Pancreas (tissue), 10 donors: ENCODE results near the gene PYGO2. TPM values are rescaled to one million over a fixed set of nuclear protein-coding genes. Genes with fewer than 3 reads are reported as not detected.
A peak's percentile ranks its signal among the peaks of the same experiment; 100 is the strongest.

Source experiments
- ATAC-seq, 4 donors: fragments of 200-7000 bp; cut with Tn5 transposase; one replicate each; pipeline versions ENCODE4 v1.8.0 to v1.9.1; 2020; ENCODE audit warnings: mild to moderate bottlenecking in 4 of 4, moderate library complexity in 4 of 4
- DNase-seq, 6 donors: peaks; one replicate each; pipeline ENCODE4 v3.0.0-alpha.2; 2020
- FAIRE-seq: peaks from 2 replicates; lab custom pipeline; 2012; peaks lifted over from hg19 to GRCh38; lab: Jason Lieb, UNC
- H3K27ac ChIP-seq, 4 donors: fragments of 200-600 bp; sonication (generic); 1 replicate in 3 of 4; 2 replicates in 1 of 4; pipeline versions ENCODE4 v1.5.0 to v1.8.0; 2020
- H3K27me3 ChIP-seq, 4 donors: fragments of 200-600 bp; one replicate each; pipeline ENCODE4 v1.8.0; 2021
- H3K36me3 ChIP-seq, 3 donors: fragments of 200-600 bp; sonication (generic) in 1 of 3; one replicate each; pipeline versions ENCODE4 v1.5.0 to v1.8.0; 2020 to 2021
- H3K4me1 ChIP-seq, 3 donors: fragments of 200-600 bp; one replicate each; pipeline ENCODE4 v1.8.0; 2021
- H3K4me3 ChIP-seq, 4 donors: fragments of 200-600 bp; sonication (generic) in 2 of 4; one replicate each; pipeline versions ENCODE4 v1.5.0 to v1.8.0; 2020 to 2021
- H3K9me3 ChIP-seq, 4 donors: fragments of 200-600 bp; one replicate each; pipeline ENCODE4 v1.8.0; 2021
- CTCF ChIP-seq, 4 donors: fragments of 200-600 bp; sonication (generic) in 3 of 4; IDR thresholded peaks; one replicate each; pipeline versions ENCODE4 v1.5.0 to v1.8.0; 2021; ENCODE audit warnings: antibody characterized with exemption in 4 of 4
- WGBS, 2 donors: extraction: QIAGEN DNeasy Blood & Tissue Kit; methylation state at CpG; one replicate each; pipeline ENCODE4 v1.1.7; 2013; 5-methylcytosine and 5-hydroxymethylcytosine counted together
- intact Hi-C, 3 donors: fragments of 100-400 bp; cut with DNase I; formaldehyde crosslinking; loops; one replicate each; pipeline versions ENCODE4 v1.11.1 to v1.14.2; 2022
- polyA plus RNA-seq, 2 donors: library from polyadenylated mRNA; stranded (reverse); fragments of 200-250 nt; gene quantifications; one replicate each; pipeline ENCODE4 v1.2.3, GENCODE V29; 2013
- total RNA-seq, 6 donors: library from RNA; stranded (reverse); fragmentation: NEBNext Ultra II Directional in 4 of 6; extraction: Animal tissue kit (Norgen Biotek cat#: 25700) in 4 of 6; gene quantifications; one replicate each; pipeline versions ENCODE4 v1.2.1 to v1.2.4, GENCODE V29; 2021 to 2023
- donor health status: healthy with polysubstance abuse.
- donor health status: DM: no; HTN: no; CAD: no; lungs with moderate emphysema.
- donor health status: DM: no; HTN: no; CAD: no.
- donor health status: control.
- donor health status: control.
- donor health status: Bipolar disorder and iron deficiency.
- donor health status: DM: yes; HTN: yes; CAD: no.
- donor health status: DM: no; HTN: no; CAD: no.
- donor health status: DM: no; HTN: no; CAD: no.
- donor health status: DM: yes; HTN: yes; CAD: no.

The PYGO2 gene
- total and polyA plus RNA-seq, 8 donors, result 8.1 to 19.5 (median 12.1) TPM

DNA sequence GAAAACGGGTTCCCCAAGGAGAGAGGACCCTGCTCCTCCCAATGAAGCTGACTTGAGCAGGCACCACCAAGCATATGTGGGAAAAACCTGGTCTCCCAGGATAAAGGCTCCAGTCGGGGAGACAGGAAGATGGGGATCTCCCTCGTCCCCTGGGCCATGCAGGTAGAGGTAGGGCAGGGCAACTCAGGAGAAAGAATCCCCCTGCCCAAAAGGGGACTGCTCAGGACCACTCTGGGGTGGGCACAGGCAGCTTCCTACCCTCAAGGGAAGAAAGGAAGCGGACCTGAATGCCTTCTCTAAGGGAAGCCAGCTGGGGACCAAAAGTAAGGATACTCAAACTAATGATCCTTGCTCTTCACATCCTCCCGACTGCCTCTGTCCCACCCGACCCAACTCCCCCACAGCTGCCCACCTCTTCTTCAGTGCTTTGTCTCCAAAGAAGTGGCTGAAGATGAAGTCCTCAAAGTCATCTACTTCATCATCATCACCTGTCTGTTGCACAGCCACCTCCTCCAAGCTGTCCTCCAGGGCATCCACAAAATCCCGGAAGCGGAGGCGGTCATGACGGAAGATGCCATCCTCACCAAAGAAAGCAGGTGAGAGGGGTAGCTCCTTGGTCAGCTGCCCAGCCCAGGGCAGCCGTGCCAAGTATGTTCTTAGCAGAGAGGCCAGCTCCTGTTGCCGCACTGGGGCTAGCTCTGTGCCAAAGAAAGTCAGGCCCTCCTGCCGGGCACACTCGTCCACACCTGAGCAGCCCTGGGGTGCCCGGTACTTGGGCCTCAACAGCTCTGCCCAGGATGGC is 16.2 kb downstream of the PYGO2 start:
- intact Hi-C loops, result no loop called here
- WGBS, 2 donors, result 79 to 80% methylated on average over 13 to 15 of the region's 15 CpGs
- FAIRE-seq, result no peak
- Histone ChIP-seq H3K27me3 (no peaks in the 10 kb centered on the region), H3K27ac (no peak overlapping the region), H3K9me3 (no peaks in the 10 kb centered on the region), H3K4me3 (no peak overlapping the region), H3K4me1 (peaks cover 0 to 12% (median 0%) of the 10 kb centered on the region in 3 donors), H3K36me3 (no peaks in the 10 kb centered on the region)
- peak in 1 of 6 donors; percentile 51 for DNase-seq
- no peak for ATAC-seq
- TF ChIP-seq CTCF (IDR thresholded peaks at IDR 0.05), result no peak

DNA sequence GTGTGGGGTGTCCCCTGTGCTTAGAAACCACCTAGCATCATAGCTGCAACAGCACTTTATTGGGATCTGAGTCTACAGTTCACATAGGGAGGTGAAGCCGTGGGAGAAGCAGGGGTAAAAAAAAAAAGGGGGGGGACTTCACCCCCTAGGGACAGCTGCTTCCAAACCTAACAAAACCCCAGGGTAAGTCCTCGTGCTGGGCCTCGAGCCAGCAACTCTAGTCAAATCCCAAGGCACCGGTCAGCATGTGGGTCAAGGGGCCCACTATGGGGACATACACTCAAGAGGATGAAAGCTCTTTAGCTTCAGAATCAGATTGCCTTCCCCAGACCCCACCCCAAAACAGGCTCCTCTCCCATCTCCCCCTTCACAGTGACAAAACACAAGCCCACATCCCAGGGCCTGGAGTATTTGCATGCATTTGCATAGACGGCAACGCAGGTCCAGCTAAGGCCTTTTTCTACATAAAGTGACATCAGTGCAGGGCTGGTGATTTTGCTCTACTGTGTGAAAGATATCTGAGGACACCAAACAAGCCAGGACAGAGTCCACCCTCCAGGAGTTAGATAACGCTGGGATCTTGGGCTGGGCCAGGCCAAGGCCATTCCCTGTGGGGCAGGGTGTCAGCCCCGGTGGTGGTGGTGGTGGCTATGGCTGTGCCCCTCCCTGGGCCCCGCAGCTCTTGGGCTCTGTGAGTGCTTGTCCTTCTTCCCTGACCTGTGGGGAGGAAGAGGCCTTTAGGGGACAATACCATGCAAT is 17.0 kb downstream of the PYGO2 start:
- H3K4me1 ChIP-seq, result peaks cover 0 to 12% (median 0%) of the 10 kb centered on the region in 3 donors

DNA sequence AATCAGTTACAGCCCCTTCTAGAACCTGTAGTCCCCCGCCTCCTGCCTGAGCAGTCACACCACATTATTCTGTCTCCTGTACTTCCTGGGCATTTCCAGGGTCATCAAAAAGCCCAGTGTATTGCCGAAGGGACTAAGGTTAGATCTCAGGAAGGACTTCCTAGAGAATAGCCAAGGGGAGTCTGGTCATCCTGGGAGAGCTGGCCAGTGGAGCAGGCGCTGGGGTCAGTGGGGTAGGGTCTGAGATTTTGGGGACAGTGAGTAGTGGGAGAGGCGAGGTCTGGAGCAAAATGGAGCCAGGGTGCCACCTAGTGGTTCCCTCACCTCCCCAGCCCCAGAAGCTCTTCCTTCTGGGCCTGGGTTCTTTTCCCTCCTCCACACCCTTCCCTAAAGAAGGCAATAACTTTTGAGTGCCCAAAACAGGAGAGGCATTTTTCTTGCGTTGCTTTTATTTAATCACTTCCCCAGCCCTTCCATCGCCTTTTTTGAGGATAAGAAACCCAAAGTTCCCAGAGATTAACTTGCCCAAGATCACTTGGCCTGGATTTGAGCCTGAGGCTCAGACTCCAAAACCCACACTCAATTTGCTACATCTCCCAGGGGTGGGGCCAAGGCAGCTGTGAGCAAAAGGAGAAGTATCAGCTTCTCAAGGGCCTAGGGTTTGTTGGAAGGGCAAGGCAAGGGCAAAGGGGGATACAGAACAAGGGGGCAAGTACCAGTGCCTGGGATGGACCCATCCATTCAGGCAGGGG is 17.8 kb downstream of the PYGO2 start:
- Histone ChIP-seq H3K9me3 (no peaks in the 10 kb centered on the region), H3K4me3 (no peak overlapping the region), H3K27ac (no peak overlapping the region), H3K36me3 (no peaks in the 10 kb centered on the region), H3K4me1 (peaks cover 0 to 12% (median 0%) of the 10 kb centered on the region in 3 donors), H3K27me3 (no peaks in the 10 kb centered on the region)
- TF ChIP-seq CTCF (IDR thresholded peaks at IDR 0.05), result peak in 3 of 4 donors; percentile 11 to 41 (median 38)
- no peak for DNase-seq
- intact Hi-C loops, result no loop called here
- FAIRE-seq, result no peak
- 45 to 62% methylated on average over 5 to 6 of the region's 6 CpGs for WGBS, 2 donors
- ATAC-seq, result peak in 3 of 4 donors; percentile 22 to 50 (median 46)

More for the DNA sequence above, 17.0 kb downstream of the PYGO2 start:
- no peaks in the 10 kb centered on the region for H3K9me3 ChIP-seq
- FAIRE-seq, result no peak
- DNase-seq, result no peak
- H3K27me3 ChIP-seq, result no peaks in the 10 kb centered on the region
- no peaks in the 10 kb centered on the region for H3K36me3 ChIP-seq
- intact Hi-C loops, result no loop called here
- ATAC-seq, result no peak
- WGBS, 2 donors, result 51 to 52% methylated on average over 9 of the region's 9 CpGs
- no peak overlapping the region for H3K4me3 ChIP-seq
- H3K27ac ChIP-seq, result no peak overlapping the region
- no peak for TF ChIP-seq CTCF (IDR thresholded peaks at IDR 0.05)

- Histone ChIP-seq H3K27ac (peak overlapping the region; percentile 51 to 81 (median 66)), H3K27me3 (no peaks in the 10 kb centered on the region), H3K9me3 (no peaks in the 10 kb centered on the region), H3K4me1 (peaks cover 0 to 18% (median 7%) of the 10 kb centered on the region in 3 donors), H3K4me3 (no peak overlapping the region), H3K36me3 (no peaks in the 10 kb centered on the region)
- ATAC-seq, result peak in 2 of 4 donors; percentile 28 to 33
- FAIRE-seq, result no peak
- WGBS, 2 donors, result 28 to 29% methylated on average over 5 of the region's 5 CpGs
- intact Hi-C loops, result no loop called here
- TF ChIP-seq CTCF (IDR thresholded peaks at IDR 0.05), result no peak
- peak; percentile 65 to 88 (median 71) for DNase-seq
Measured at GRCh38 chr1:154941333-154942013, 20.1 kb downstream of the PYGO2 start.
